ENCODE data around the gene RNF214.
"Not testable (repeated sequence)": the region's sequence is repeated elsewhere in the genome, so short reads cannot be mapped to it uniquely, and the experiment has no call there.

The RNF214 gene

GRCh38 chr11:117303646-117304315 is 71.3 kb downstream of the RNF214 start:
- DNase-seq (ENCODE audit: extremely low spot score, insufficient read length, low read depth) (no peak), FAIRE-seq (no peak)

GRCh38 chr11:117305145-117305544 is 72.7 kb downstream of the RNF214 start:
- no peak for DNase-seq (ENCODE audit: extremely low spot score, insufficient read length, low read depth)
- no peak for FAIRE-seq

- DNase-seq (ENCODE audit: extremely low spot score, insufficient read length, low read depth) (no peak), FAIRE-seq (no peak)
These were observed 76.8 kb downstream of the RNF214 start for GRCh38 chr11:117309310-117309709.

GRCh38 chr11:117313091-117313490 is 80.6 kb downstream of the RNF214 start:
- DNase-seq (ENCODE audit: extremely low spot score, insufficient read length, low read depth) (no peak), FAIRE-seq (no peak)

GRCh38 chr11:117313828-117314768 is 81.6 kb downstream of the RNF214 start:
- DNase-seq (ENCODE audit: extremely low spot score, insufficient read length, low read depth) (no peak), FAIRE-seq (no peak)

GRCh38 chr11:117314840-117315239 is 82.4 kb downstream of the RNF214 start:
- FAIRE-seq (no peak), DNase-seq (ENCODE audit: extremely low spot score, insufficient read length, low read depth) (no peak)

- no peak for FAIRE-seq
These were observed 83.1 kb downstream of the RNF214 start for GRCh38 chr11:117315285-117316196.

GRCh38 chr11:117316197-117316961 is 83.9 kb downstream of the RNF214 start, which contains the start of gene BACE1:
Gene BACE1 (minus strand): TSS chr11:117316256. CDS start chr11:117315795, 461 bp downstream.
- FAIRE-seq (no peak), DNase-seq (ENCODE audit: extremely low spot score, insufficient read length, low read depth) (no peak)

More at GRCh38 chr11:117315285-117316196, 83.1 kb downstream of the RNF214 start:
- DNase-seq (ENCODE audit: extremely low spot score, insufficient read length, low read depth) = no peak

- FAIRE-seq (no peak), DNase-seq (ENCODE audit: extremely low spot score, insufficient read length, low read depth) (no peak)
These were observed 86.3 kb downstream of the RNF214 start for GRCh38 chr11:117318738-117319137.

- DNase-seq (ENCODE audit: extremely low spot score, insufficient read length, low read depth) (no peak), FAIRE-seq (no peak)
These were observed 86.9 kb downstream of the RNF214 start for GRCh38 chr11:117319214-117319840.

GRCh38 chr11:117327255-117327566 is 94.7 kb downstream of the RNF214 start:
- not testable (repeated sequence) for DNase-seq (ENCODE audit: extremely low spot score, insufficient read length, low read depth); FAIRE-seq

- FAIRE-seq (peak; percentile 98), DNase-seq (ENCODE audit: extremely low spot score, insufficient read length, low read depth) (peak; percentile 98)
These were observed 95.3 kb downstream of the RNF214 start, which contains the start of gene CEP164 for GRCh38 chr11:117327567-117328374. Gene CEP164 (plus strand): TSS chr11:117327854. CDS start chr11:117338587, 10,733 bp downstream.

- FAIRE-seq (no peak), DNase-seq (ENCODE audit: extremely low spot score, insufficient read length, low read depth) (no peak)
These were observed 96.0 kb downstream of the RNF214 start for GRCh38 chr11:117328375-117329010.

- no peak for FAIRE-seq
- DNase-seq (ENCODE audit: extremely low spot score, insufficient read length, low read depth) = no peak
These were observed 100.4 kb downstream of the RNF214 start for GRCh38 chr11:117332843-117333242.

- no peak for DNase-seq (ENCODE audit: extremely low spot score, insufficient read length, low read depth)
- FAIRE-seq = no peak
These were observed 101.4 kb downstream of the RNF214 start for GRCh38 chr11:117333917-117334316.

GRCh38 chr11:117334896-117335295 is 102.4 kb downstream of the RNF214 start:
- FAIRE-seq (no peak), DNase-seq (ENCODE audit: extremely low spot score, insufficient read length, low read depth) (no peak)

GRCh38 chr11:117335399-117335798 is 102.9 kb downstream of the RNF214 start:
- no peak for DNase-seq (ENCODE audit: extremely low spot score, insufficient read length, low read depth)
- no peak for FAIRE-seq

All from GM18507 (cell line).